Renal pelvis (tissue), 3 donors: ENCODE results near the gene ATP5F1B. TPM values are rescaled to one million over a fixed set of nuclear protein-coding genes. Genes with fewer than 3 reads are reported as not detected.

Source experiments
- polyA plus RNA-seq, 3 donors: library from polyadenylated mRNA; unstranded; fragments of 120-200 nt; gene quantifications; one replicate each; pipeline ENCODE4 v1.2.1, GENCODE V29; 2013; ENCODE audit not compliant: insufficient read length in 3 of 3

The ATP5F1B gene
- polyA plus RNA-seq, 3 donors: 921 to 1,094 (median 1,062) TPM

Other genes starting within 250 kb of the ATP5F1B start
- gene TIMELESS, start 196.6 kb downstream of the ATP5F1B start, polyA plus RNA-seq: 10 to 100 TPM; 44.4 to 47.0 (median 46.2) TPM
- under 1 TPM in 1 of 3 donors, not detected in 2; 0.21 TPM for gene MIP, start 191.3 kb downstream of the ATP5F1B start, polyA plus RNA-seq
- gene SPRYD4, start 177.4 kb downstream of the ATP5F1B start, polyA plus RNA-seq: 1 to 10 TPM; 3.8 to 7.8 (median 6.9) TPM
- 1 to 10 TPM in 2 of 3 donors, under 1 TPM in 1; 1.00 to 2.3 (median 1.5) TPM for gene GLS2, start 157.8 kb downstream of the ATP5F1B start, polyA plus RNA-seq
- gene RBMS2, start 124.2 kb downstream of the ATP5F1B start, polyA plus RNA-seq: 10 to 100 TPM; 36.9 to 47.4 (median 41.8) TPM
- 100 to 1,000 TPM in 2 of 3 donors, 10 to 100 TPM in 1; 72.6 to 123 (median 108) TPM for gene BAZ2A, start 15.7 kb downstream of the ATP5F1B start, polyA plus RNA-seq
- 100 to 1,000 TPM; 269 to 319 (median 296) TPM for gene PTGES3, start 42.3 kb upstream of the ATP5F1B start, polyA plus RNA-seq
- 1,000 to 10,000 TPM; 1,818 to 2,346 (median 1,950) TPM for gene NACA, start 79.3 kb upstream of the ATP5F1B start, polyA plus RNA-seq
- gene PRIM1, start 106.3 kb upstream of the ATP5F1B start, polyA plus RNA-seq: 10 to 100 TPM; 16.1 to 22.6 (median 19.9) TPM
- gene HSD17B6, start 117.3 kb upstream of the ATP5F1B start, polyA plus RNA-seq: 1 to 10 TPM in 2 of 3 donors, under 1 TPM in 1; 0.97 to 1.5 (median 1.1) TPM